Skin epidermis (tissue), 12 donors: ENCODE measurements around the gene VTCN1.
"Not testable (repeated sequence)": the region's sequence is repeated elsewhere in the genome, so short reads cannot be mapped to it uniquely, and the experiment has no call there.

Experiments
- H3K27ac ChIP-seq, 21 experiments: fragments of 200-600 bp; sonication (generic) in 11 of 21; one replicate each; pipeline ENCODE4 v1.5.0; 2020; ENCODE audit warnings: mild to moderate bottlenecking in 3 of 21, inconsistent platforms in 2 of 21, moderate library complexity in 2 of 21
- H3K4me3 ChIP-seq, 7 experiments: fragments of 200-600 bp; sonication (generic) in 2 of 7; one replicate each; pipeline ENCODE4 v1.5.0; 2020; ENCODE audit warnings: inconsistent platforms in 2 of 7, mild to moderate bottlenecking in 2 of 7, moderate library complexity in 1 of 7

VTCN1 gene

DNA sequence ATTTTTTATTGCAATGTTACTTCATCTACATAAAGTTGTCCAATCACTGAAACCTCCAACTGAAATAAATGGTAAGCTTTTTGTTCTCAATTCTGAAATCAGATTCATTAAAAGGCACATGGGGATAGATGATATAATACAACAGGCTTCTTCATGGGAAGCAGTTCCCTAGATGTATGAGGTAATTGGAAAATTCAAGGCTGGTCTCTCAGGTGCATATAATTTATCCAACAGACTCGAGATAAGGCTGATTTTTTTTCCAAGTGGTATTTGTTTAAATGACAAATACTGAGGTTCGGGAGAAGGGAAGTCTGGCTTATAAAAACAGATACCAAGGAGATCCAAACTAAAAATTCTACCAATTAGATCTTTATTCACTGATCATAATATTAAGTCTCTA, 103.4 kb downstream of the VTCN1 start:
- H3K27ac ChIP-seq = no peak overlapping the region
- H3K4me3 ChIP-seq = no peak overlapping the region

DNA sequence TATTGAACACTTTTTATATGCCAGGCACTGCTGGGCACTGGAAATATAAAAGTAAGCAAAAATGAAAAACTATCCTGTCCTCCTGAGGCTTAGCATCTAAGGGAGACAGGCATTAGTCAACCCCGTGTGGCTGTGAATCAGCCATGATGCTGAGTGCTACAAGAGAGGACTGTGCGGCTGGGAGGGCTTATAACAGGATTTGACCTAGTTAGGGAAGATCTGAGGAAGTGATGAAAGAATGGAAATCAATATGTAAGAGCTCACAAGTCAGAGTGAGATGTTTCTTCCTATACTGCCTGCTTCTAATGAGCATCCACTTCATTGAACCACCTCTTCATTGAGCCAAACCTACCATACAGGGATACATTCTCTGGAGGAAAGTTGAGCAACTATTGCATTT, 104.2 kb downstream of the VTCN1 start:
- Histone ChIP-seq H3K4me3 (no peak overlapping the region), H3K27ac (no peak overlapping the region)

DNA sequence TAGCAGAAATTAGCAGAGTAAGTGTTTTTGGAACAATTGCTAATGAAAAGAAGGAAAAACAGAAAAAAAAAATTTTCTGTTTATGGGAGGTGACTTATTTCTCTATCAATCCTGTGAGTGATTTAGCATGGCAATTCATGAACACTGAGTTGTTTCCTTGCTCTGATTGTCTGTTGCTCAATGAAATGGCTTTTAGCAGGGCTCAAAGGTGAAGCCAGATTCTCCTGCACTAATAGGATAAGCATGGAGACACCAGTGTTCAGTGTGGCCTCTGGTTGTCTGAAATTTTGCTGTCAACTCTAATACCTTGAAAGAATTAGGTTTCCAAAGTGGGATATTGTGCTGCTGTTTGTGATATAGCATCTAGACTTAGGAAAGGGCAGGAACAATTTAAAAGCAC, 105.0 kb downstream of the VTCN1 start:
- H3K27ac ChIP-seq = no peak overlapping the region
- no peak overlapping the region for H3K4me3 ChIP-seq

- no peak overlapping the region for H3K4me3 ChIP-seq
These were observed 105.7 kb downstream of the VTCN1 start for GRCh38 chr1:117104986-117105385.

DNA sequence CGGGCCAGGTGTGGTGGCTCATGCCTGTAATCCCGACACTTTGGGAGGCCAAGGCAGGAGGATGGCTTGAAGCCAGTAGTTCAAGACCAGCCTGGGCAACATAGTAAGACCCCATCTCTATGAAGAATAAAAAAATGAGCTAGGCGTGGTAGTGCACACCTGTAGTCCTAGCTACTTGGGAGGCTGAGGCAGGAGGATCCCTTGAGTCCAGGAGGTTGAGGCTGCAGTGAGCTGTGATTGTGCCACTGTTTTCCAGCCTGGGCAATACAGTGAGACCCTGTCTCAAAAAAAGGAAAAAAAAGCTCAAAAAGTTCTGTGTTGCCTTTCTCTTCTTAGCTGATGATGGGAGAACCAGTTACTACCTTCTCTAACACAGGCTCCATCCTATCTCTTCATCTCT, 108.9 kb downstream of the VTCN1 start:
- not testable (repeated sequence) for H3K4me3 ChIP-seq, H3K27ac ChIP-seq

More at GRCh38 chr1:117104986-117105385, 105.7 kb downstream of the VTCN1 start:
- H3K27ac ChIP-seq = no peak overlapping the region

DNA sequence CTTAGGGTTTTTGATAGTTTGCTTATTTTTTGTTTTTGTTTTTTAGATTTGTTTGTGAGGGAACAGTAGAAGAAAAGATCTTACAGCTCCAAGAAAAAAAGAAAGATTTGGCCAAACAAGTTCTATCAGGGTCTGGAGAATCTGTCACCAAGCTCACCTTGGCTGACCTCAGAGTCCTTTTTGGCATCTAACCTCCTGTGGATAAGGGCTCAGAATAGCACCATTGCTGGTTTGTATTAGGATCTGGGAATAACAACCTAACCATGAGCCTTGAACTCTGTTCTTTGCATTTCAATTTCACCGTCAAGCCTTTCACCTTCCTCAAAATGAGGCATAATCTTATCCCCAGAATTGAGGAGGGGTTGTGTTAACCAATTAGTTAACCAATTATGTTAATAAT, 109.4 kb downstream of the VTCN1 start:
- Histone ChIP-seq H3K27ac (no peak overlapping the region), H3K4me3 (no peak overlapping the region)

DNA sequence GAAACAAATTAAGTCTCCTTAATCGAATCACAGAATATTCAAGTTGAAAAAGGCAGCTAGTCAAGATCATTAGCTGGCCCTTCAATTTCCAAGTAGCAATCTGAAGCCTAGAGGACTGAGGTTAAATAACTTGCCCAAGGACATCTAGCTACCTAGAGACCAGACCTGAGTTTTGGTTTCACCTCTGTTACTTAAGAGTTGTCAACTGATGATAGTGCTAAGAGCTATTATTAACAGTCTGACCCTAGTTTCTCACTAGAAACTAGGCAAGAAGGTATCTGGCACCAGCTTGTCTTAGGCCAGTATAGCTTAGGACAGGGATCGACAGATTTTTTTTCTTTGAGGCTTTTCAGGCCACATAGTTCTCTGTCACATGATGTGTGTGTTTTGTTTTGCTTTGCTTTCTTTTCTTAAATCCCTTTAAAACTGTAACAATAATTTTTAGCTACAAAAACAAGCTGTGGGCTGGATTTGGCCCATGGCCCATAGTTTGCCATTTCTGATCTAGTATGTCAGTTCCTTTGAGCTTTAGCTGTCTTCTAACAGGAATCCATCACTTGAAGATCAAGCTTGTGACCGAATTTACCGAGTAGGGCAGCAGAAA, 112.3 kb downstream of the VTCN1 start:
- H3K27ac ChIP-seq = no peak overlapping the region

GRCh38 chr1:117097443-117097842, 113.3 kb downstream of the VTCN1 start:
- Histone ChIP-seq H3K27ac (no peak overlapping the region), H3K4me3 (no peak overlapping the region)

More for the DNA sequence above, 112.3 kb downstream of the VTCN1 start:
- no peak overlapping the region for H3K4me3 ChIP-seq

DNA sequence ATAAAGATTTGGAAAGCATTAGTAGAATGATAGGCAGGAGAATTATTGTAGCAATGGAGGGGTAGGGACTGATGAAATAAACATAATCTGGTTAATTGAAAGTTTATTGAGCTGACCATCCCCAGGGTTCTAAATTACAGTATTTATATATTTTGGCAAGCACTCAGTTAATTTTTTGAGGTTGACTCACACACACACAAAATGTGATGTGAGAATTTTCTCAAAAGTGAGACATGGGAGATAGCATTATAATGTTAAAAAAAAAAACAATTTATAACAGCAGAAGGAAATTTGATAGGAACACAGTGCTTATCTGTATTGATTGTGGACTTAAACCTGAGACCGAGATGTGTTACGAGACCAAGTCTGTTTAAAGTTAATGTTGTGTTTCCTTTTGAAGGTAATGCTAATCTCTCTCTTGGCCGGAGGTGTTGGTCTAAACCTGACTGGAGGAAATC, 113.7 kb downstream of the VTCN1 start:
- Histone ChIP-seq H3K27ac (no peak overlapping the region), H3K4me3 (no peak overlapping the region)

- Histone ChIP-seq H3K27ac (no peak overlapping the region), H3K4me3 (no peak overlapping the region)
These were observed 115.7 kb downstream of the VTCN1 start for GRCh38 chr1:117094841-117095604.

GRCh38 chr1:117093870-117094621, 116.7 kb downstream of the VTCN1 start:
- H3K27ac ChIP-seq = peak overlapping the region in 9 of 21 experiments; percentile 10 to 73 (median 33)

More at GRCh38 chr1:117093870-117094621, 116.7 kb downstream of the VTCN1 start:
- H3K4me3 ChIP-seq = no peak overlapping the region
